Activated CD8-positive, alpha-beta memory T cell treated with anti-CD3 and anti-CD28 coated beads for 1 hour (primary cell): ENCODE results near the gene TTLL12.

Experiments
- DNase-seq, 2 donors: peaks; one replicate each; pipeline ENCODE4 v3.0.0-alpha.2; 2020; ENCODE audit warnings: low read depth in 1 of 2; ENCODE audit errors: extremely low read depth in 1 of 2

TTLL12 gene

DNA sequence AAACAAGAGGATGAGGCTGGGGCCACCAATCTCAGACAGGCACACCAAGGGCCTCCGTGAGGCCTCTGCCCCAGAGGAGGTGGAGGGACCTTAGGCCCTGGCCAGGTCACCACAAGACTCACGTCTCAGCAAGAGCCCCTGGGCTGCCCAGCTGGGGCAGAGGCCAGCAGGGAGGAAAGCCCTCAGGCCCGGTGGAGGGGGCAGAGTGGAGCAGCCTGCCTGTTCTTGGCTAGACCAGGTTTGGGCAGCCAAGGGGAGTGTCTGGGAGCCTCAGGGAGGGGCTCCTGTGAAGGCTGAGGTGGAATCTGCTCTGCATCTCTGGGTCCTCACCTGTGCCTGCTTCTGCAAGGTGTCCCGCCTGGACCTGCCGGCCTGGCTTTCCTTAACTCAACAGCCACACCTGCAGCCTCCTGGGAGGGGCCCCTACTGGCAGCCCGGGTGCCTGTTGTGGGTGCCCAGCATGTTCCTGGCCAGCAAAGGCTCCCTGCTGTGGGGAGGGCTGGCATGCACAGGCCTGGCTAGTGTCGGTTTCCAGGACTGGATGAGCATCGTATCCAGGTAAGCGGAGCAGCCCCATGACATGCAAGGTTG, 11.9 kb downstream of the TTLL12 start:
- DNase-seq = no peak

DNA sequence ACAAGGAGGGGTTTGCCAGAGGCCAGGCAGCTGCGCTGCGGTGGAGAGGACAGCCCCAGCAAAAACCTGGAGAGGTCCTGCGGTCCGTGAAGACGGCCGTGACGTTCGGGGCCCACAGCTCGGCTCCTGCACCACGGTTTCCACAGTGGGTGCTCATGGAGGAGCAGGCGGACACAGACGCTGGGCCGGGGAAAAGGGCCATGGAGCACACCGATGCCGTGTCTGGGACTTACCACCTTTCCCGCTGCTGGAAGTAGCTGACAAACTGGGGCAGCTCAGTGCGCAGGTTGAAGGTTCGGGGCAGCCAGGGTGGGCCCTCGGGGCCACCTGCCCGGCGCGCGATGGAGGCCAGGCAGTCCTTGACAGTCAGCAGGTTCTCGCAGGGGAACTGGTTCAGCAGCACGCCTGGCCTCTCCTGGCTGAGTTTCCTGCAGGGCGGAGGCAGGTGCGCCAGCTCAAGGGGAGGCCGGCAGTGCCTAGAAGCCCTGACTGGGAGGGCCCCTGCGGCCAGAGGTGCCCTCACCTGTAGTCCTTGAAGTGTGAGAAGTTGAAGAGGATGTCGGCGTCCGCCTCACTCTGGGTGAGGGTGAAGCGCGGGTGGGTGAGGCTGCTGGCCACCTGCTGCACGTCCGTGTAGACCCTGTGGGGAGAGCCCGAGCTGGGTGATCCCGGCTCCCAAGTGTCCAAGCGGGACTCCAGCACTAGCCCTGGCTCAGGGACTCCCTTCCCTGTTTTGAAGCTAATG, 12.8 kb downstream of the TTLL12 start:
- DNase-seq = no peak

DNA sequence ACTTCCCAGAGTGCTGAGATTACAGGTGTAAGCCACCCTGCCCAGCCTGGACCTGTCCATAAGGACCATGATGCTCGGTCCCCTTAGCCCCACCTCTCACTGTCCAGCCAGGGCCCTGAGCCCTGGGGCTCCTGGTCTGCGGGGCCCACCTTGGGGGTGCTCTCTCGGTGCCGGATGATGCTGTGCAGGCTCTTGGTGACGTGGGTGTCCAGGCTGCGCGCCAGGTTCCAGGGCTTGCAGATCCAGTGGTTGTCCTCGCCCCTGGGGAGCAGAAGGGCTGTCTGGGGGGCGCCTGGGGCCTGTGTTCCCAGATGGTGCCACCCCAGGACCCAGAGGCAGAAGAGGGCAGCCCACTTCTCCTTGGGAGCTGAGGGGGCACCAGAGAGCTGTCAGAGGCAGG, 13.4 kb downstream of the TTLL12 start:
- no peak for DNase-seq

DNA sequence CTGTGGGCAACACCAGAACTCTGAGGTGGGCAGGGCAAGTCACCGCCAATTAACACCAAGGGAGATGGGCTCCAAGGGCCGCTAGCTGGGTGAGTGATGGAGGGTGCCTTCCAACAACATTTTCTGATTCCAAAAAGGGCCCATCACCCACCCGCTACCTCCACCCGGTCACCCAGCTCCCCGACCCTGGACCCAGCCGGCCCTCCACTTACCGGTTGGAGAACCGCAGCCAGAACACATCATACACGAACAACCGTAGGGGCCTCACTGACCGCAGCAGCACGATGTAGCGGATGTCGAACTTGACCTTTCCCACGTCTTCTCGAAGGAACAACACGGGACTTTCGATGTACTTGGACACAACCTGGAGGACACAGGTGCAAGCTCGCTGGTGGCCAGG, 14.7 kb downstream of the TTLL12 start:
- DNase-seq = no peak

DNA sequence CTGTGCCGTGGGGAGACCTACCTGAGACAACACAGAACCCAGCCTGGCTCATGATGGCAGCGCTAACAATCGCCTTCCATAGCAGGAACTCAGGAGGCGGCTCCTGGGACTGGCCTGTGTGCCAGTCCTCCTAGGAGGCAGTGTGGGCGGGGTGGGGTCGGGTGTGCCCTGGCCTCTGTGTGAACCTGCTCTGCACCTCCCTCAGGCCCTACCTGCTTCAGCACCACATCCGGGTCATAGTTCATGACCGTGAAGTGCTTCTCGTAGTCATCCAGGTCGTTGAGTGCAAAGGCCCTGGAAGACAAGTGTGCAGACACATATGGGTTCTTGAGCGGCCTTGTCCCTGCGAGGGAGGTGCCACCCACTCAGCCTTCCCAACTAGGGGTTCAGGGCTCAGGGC, 15.3 kb downstream of the TTLL12 start:
- DNase-seq = no peak

DNA sequence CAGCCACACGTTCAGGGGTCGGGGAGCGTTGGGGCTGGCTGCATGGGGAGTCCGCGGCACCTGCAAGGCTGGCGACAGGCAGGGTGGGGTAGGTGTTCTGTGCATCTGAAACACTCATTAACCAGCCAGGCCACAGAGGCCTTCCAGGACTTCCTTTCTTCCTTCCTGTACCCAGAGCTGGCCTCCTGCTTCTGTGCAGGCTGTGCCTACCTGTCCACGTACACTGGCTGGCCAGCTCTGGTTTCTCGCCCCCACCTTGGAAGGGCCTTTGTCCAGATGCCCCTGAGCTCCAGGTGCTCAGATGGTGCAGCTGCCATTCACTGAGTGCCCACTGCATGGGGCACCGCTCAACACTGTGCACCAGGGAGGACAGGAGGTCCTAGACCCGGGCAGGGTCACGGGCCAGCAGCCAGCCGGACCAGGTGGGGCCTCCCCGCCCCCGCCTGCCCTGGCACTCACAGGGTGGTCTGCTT, 15.9 kb downstream of the TTLL12 start:
- DNase-seq = no peak

DNA sequence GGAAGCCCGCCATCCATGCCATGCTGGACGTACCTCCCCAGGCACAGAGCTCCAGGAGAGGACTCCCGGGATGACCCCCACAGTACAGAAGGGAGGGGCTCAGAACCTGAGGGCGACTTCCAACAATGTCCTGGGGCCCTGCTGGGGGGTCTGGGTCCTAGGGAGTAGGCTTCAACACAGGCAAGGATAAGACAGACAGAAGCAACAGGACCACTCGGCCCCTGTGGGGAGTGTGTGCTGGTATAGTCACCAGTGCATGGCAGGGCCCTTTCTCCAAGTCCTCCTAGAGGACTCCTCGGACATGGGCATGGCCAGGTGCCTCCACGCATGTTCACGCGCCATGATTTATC, 16.8 kb downstream of the TTLL12 start:
- no peak for DNase-seq

DNA sequence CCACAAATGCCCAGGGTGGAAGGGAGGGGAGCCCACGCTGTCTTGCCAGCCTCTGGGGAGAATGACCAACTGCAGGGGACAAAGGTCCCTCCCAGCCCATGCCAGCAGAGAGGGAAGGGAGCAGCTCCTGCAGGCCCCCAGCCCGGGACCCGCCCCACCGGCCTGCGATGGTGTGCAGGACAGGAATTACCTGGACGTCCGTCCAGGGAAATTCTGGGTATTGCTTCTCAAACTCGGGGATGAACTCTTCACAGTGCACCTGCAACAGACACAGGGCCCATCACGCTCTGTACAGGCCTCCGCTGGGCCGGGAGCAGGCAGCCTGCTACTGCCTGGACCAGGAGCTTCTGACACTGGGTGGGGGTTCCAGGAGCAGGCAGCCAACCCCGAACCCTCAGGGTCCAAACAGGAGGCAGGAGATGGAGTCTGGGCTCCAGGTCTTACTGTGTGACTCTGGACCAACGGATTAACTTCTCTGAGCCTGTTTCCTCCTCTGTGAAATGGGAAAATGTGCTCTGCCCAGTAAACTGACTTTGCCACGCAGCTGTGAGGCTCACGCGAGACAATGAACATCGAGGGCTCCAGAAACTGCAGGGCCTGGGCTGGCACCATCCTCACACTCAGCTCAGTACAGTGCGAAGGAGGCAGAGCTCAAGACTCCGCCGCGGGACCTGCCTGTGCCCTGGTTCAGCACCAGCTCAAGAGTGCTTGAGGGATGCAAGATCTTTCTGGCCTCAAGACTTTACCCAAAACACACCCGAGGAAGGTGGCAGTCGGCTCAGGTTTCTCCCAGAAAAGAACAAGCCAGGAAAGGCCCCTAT, 17.4 kb downstream of the TTLL12 start:
- no peak for DNase-seq

DNA sequence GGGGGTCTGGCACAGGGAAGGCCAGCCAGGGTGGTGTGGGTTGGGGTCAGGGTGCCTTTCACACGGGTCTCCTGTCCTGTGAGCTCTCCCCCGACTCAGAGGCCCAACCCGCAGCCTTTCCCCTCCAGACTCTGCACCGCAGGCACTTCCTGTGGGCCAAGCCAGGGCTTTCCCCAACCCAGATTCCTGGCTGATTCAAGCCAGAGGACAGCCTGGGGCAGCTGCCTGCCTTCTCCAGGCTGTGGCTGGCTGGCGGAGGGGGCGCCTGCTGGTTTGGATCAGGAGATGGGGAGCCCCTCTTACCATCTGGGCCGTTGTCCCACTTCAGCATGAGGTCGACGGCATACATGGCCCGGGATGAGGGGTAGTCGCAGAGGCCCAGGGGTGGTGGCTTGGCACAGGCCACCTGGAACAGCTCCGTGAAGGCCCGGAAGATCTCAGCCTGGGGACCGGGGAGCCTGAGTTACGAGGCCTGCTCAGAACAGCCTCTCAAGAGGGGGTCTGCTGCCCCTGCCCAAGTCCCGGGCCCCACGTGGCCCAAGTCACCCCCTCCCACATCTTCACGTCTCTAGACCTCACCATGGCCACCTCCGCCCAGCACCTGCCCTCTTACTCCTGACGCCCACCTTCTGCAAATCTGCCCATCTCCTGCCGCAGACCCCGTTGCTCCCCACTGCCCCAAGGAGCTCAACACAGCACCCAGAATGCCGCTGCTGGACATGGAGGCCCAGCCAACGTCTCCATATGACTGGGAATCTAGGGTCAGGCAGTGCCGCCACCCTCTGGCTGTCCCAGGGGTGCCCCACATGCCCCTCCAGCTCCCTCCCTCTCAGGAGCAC, 18.2 kb downstream of the TTLL12 start:
- DNase-seq = no peak

DNA sequence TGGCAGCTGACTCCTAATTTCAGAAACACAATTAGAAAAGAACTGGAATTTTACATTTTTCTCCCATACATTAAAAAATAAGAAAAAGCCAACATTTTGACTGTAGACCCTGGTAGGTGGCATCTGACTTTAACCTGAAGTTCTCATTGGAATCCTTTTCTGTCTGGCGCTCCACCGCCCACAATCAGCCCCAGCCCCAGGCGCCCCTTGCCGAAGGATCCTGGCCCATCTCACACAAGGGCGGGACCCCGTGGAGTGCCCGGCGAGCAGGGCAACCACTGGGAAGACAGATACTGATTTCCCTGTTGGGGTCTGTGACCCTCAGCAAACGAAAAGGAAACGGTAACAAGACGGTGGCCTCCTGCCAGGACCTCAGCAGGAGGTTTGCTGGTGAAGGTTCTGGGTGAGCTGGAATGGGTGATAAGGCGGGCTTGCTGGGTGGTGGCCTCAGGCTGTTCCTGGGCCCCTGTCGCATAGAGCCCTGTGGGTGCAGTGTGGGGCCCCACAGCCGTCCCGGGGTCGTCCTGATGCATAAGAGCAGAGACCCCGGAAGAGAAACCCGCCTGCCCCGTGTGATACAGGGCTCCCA, 19.8 kb downstream of the TTLL12 start:
- DNase-seq = no peak

DNA sequence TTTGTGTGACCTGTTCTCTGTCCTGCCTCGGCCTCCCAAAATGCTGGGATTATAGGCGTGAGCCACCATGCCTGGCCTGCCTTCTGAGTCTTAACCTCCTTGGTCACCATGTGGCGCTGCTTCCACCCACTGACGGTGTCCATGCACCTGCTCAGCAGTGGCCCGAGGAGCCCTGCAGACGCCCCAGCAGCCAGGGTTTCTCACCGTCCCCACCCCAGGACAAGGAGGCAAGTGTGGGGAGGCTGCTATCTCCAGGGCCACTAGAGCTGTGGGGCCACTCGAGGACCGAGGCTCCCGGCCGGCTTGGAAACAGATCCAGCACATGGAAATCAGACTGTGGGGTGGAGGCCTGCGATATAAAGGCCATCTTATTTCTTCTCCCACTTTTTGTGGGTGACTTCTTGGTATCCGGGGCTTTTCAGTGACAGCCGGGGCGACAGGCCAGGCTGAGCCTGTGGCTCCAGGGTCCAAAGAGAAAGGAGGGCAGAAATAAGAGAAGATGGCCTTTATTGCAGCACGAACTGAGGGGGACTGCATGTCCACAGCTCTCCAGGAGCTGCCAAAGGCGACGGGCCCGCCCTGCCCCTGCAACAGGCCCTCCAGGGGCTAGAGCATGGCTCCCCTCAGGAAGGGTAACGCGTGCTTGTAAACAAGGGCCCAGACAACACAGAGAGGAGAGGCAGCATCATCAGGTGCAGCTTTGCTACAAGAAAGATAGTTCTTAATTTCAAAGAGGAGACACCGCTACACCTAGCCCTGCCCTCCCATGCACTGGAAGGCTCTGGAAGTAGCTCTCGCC, 20.6 kb downstream of the TTLL12 start:
- DNase-seq = no peak

DNA sequence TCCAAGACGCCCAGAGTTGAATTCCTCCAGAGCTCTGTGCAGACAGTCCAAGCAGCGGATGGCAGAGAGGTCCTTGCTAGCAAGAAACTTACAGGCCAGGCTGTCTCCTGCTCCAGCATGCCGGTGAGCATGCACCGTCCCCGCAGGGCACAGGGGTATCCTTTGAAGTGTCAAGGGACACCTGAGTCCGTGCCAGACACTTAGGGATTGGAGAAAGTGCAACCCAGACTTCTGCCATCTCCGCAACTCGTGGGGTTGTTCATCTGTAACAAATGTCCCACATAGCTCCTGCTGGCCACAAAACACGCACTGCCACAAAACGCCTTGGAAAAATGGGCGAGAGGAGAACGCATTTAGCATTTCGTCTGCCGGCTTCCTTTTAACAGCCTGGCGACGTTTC, 22.3 kb downstream of the TTLL12 start:
- DNase-seq = no peak

DNA sequence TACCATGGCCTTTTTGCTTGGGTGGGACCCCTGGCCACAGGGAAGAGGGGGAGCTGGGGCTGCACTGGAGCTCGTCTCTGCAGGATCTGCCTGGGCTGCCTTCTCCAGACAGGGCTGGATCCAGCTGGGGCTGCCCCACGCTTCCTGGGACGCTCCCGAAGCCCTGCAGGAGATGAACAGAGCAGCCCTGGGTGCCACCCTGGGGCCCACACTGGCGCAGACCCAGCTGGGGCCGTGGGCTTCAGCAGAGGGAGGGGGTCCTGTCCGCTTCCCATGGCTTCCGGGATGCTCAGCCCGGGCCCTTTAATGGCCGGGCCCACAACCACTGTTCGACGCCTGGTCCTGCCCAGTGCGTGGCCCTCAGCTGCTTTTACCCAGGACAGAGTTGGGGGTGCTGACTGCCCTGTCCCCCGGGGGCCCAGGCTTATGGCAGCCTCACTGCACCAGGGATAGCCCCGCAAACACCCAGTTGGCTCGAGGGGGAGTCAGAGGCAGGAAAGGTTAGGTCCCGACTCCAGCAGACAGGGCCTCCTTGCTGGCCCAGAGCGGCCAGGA, 23.6 kb downstream of the TTLL12 start:
- no peak for DNase-seq

DNA sequence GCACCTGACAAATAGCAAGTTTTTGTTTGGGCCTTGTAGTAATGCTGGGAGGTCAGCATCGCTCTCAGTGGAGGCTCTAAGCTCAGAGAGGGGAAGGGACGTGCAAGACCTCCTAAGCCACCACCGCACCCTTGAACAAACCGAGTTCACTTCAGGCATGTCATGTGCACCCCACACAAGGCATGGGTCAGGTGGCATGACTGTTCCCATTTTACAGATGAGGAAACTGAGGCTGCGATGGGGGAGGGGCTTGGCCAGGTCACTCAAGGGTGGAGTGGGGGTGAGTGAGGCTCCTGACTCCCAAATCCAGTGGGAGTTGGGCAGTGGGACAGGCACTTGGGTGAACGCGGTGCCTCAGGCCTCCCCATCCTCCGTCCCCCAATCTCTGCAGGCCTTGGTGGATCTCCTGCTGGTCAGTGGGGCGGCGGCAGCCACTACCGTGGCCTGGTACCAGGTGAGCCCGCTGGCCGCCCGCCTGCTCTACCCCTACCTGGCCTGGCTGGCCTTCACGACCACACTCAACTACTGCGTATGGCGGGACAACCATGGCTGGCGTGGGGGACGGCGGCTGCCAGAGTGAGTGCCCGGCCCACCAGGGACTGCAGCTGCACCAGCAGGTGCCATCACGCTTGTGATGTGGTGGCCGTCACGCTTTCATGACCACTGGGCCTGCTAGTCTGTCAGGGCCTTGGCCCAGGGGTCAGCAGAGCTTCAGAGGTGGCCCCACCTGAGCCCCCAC, 24.4 kb downstream of the TTLL12 start:
- DNase-seq = no peak

DNA sequence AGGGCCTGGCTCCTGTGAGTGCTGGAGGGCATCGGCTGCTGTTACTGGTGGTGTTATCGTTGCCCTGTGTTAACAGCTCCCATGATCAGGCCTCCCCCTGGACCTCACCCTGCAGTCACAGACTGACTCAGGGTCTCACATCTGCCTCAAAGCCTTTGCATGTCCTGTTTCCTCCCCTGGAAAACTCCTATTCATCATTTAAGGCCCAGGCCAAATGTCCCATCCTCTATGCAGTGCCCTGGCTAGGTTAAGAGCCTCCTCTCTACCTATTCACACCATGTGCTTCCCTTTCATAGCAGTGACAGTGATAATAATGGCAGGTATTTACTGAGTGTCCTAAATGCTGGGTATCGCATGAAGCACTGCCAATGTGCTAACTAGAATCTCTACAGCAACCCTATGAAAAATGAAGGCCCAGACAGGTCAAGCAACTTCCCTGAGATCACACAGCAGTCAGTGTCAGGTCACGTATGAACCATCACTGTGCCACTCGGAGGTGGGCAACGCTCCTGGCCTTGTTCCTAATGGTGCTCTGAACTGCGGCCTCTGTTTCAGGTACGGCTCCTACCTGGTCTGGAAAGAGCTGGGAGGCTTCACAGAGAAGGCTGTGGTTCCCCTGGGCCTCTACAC, 26.3 kb downstream of the TTLL12 start:
- no peak for DNase-seq

DNA sequence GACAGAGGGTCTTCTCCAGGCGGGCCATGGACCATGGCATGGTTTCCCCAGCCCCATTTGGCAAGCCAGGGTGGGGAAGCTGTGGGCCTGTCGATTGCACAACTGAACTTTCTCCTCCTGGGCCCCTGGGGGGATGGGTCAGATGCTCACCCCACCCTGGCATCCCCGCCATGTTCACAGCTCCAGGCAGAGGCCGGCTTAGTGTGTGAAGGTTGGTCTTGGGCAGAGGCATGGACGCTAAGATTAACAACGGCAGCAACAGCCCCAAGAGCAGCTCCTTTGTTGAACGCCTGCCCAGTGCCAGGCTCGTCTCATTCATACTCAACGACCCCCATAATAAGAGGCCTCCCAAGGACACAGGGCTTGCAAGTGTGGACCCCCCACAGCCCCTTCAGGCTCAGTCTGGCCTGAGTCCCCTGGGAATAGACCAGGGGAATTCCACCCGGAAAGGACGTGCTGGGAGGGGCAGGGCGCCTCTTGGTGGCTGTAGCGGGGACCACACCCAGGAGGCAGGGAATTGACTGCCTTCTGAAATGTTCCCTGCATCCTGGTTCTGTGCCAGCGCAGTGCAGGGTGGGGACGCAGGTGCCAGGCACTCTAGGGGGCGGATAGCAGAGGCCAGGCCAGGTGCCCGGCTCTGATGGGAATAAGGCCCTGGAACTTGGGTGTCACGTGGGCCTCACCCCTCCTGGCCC, 27.3 kb downstream of the TTLL12 start:
- DNase-seq = no peak

DNA sequence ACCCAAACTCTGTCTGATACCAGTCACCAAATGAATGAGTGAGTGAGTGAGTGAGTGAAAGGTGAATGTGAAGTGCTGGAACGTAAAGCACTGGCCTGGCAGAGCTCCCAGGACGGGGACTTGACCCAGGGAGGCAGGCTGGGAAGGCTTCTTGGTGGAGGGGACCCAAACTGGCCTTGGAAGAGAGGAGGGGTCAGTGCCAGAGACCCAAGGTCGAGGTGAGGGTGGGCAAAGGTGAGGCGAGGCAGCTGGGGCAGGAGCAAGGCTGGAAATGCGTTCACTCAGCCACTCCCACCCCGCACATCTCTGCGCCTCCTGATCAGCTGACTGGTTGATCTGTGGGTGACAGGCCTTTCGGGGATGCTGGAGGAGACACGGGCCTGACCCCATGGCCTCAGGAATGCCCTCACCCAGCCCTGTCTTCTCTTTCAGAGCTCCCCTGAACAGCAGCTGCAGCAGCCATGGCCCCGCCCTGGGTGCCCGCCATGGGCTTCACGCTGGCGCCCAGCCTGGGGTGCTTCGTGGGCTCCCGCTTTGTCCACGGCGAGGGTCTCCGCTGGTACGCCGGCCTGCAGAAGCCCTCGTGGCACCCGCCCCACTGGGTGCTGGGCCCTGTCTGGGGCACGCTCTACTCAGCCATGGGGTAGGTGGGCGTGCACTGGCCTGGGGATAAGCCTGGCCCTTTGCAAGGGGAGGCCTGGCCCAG, 28.0 kb downstream of the TTLL12 start:
- no peak for DNase-seq
